ENCODE results near the gene CORO1C. TPM values are rescaled to one million over a fixed set of nuclear protein-coding genes. Genes with fewer than 3 reads are reported as not detected.
"Not testable (repeated sequence)": the region's sequence is repeated elsewhere in the genome, so short reads cannot be mapped to it uniquely, and the experiment has no call there.

CORO1C gene
- polyA plus RNA-seq, 4 donors, result 56.9 to 66.4 (median 59.4) TPM

DNA sequence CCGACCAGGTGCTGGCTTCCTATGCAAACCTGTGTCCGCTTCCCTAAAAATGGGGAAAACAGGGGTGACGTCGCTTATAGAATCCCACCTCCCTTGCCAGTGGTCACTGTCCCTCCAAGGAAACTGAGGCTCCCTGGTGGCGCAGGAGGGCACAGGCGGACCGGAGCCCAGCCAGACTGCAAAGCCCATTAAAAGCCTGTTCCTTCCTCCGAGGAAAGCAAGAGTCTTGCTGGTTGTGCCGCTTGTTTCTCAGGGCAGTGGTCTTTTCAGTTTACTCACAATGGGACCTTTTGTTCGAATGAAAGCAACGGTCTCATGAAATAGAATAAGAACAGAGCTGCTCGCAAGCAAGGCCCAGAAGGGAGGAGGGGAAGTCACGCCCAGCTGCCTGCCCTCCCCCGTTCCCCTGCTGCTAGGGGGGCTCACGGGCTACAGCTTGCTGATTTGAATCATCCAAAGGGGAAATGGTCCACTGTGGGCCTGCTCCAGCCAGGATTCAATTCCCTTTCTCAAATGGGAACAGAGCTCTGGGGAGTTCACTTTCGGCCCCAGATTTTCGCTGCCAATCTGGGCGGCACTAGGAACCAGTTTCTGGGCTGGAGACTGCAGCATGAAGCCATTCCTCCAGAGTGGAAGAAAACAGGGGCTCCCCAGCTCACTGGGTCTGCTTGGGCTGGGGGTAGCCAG lies 93.0 kb downstream of the CORO1C start:
- DNase-seq (ENCODE audit: low read depth in 4 of 4, low spot score in 3 of 4), result peak in 3 of 4 donors; percentile 28 to 39 (median 37)

DNA sequence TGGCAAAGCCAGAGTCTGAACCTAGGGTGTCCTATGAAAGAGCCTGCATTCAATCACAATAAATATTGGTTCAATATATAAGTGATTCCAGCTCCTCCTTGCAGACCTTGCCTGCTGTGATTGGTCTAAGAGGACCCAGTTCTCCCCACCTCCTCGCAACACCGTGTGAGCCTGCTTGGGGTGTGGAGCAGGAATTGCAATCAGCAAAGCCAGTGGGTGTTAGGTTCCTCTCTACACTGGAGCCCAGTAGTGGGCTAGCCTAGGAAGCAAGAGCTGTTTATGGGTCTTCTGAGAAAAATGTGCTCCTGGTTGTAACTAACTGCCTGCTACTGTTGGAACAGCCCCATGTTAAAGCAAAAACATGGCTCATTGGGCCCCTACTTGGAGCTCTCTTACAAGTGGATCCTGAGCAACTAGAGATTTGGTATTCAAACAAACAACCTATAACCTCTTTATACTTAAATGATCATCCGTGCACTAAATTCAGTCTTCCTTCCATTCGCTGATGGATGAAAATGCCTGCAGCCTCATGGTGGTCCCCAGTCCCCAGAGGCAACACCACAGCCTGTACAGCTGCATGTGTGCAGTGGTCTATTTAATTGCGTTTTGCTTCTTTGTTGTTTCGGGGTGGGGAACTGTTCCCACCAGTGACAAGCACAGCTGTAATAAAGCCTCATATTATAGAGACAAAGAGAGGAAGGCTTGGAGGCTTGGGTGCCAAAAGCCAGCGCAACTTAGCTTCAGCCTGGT lies 93.9 kb downstream of the CORO1C start:
- no peak for DNase-seq (ENCODE audit: low read depth in 4 of 4, low spot score in 3 of 4)

DNA sequence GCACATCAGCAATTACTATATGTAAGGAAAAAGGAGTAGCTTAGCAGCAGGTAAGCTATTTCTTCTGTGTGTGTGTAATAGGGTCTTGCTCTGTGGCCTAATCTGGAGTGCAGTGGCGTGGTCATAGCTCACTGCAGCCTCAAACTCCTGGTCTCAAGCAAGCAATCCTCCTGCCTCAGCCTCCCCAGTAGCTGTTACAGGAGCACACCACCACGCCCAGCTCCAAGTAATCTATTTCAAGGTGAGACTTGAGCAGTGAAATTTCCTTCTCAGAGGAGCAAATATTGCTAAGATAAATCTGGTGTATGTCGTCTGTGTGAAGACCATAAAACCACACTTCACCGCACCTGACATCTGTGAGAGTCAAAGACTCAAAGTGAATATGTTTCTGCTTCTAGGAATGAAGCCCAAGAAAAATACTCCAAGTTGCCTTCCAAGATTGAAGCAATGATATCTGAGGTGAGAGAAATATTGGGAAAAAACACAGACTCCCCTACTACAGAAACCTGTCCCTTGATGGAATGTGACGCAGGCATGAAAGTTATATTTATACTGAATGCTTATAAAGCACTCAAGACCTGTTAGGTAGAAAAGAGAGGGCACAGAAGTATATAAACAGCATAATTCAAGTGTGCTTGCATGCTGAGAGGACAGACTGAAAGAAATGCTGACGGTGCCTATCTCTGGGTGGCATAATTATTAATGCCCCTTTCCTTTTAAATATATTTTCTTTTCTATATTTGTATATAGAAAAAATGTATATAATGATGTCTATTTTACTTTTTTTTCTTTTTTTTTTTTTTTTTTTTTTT lies 95.1 kb downstream of the CORO1C start:
- DNase-seq (ENCODE audit: low read depth in 4 of 4, low spot score in 3 of 4), result no peak

DNA sequence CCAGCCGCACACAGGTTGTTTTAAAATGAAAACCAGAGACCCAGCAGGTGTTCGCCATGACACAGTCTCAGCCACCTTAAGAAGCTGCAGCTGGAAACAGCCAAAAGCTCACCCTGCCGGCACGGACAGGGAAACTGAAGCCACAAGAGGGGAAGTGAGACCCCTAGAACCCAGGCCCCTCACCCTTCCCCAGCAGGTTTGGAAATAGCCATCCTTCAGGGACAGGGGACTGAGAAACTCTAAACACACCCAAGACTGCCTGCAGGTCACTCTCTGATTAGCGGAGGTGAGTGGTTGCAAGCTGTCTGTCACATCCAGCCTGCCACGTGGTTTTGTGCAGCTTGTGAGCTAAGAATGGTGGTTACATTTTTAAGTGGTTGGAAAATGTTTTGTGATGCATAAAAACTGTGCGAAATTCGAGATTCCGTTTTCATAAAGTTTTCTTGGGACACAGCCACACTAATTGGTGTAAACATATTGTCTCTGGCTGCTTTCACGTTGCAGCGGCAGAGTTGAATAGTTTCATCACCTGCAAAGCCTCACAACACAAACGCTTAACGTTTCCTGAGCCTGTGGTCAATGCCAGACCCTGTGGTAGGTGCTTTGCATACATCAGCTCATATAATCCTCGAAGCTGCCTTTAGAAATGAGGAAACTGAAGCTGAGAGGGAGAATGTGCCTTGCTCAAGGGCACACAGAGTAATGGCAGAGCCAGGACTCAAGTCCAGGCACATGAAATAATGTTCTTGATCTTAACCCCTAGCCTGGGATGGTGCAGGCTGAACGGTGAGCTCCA lies 95.9 kb downstream of the CORO1C start:
- DNase-seq (ENCODE audit: low read depth in 4 of 4, low spot score in 3 of 4), result no peak

DNA sequence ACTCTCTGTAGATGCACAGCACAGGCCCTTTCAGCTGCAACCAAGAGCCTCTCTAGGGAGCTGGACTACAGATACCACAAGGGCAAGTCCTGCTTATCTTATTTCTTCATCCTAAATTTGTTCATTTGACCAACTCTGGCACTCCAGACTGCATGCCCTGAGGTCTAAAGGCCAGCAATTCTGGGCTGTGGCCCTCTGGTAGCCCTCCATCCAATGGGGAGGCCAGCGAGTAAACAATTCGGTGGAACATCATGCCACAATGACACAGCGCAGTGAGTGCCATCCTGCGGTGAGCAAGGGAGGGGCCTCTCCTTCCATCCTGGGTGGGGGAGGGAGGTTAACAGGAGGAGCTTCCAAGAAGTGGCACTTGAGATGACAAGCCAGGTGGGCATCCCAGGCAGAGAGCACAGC lies 97.0 kb downstream of the CORO1C start:
- DNase-seq (ENCODE audit: low read depth in 4 of 4, low spot score in 3 of 4), result no peak

DNA sequence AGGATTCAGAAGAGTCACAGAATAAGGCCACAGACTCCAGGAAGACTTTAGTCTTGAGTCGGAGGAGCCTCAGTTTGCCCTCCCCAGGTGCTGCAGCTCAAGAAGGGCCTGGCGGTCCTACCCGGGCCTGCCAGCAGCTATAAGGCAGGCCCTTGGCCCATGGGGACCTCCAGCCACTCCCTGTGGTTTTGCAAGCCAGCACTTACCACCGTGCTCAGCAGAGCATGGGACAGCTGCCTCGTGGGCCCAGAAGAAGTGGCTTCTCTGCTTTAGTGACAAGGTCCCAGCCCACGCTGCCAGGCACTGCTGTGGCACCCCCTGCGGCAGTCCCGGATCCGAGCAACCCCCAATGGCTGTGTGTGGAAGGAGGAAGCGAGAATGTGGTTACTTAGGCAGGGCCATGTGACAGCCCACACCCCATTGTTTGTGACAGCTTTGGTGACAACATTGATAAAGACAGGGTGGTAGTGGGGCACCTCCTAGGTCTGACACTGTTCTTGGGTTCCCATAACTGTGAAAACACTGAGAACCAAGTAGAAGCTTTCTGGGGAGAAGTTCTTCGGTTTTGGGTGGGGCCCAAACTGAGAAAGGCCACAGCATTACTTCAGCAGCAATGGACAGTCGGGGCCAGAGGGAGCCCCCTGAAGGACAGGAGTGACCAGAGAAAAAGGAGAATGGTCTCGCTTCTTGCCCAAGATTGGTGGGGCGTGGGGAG lies 97.6 kb downstream of the CORO1C start, which contains the start of gene SELPLG:
SELPLG (minus strand) TSS at position 361 of the 715 bp plus-strand sequence. CDS start 9,587 bp downstream, outside the sequence.
- DNase-seq (ENCODE audit: low read depth in 4 of 4, low spot score in 3 of 4), result no peak

DNA sequence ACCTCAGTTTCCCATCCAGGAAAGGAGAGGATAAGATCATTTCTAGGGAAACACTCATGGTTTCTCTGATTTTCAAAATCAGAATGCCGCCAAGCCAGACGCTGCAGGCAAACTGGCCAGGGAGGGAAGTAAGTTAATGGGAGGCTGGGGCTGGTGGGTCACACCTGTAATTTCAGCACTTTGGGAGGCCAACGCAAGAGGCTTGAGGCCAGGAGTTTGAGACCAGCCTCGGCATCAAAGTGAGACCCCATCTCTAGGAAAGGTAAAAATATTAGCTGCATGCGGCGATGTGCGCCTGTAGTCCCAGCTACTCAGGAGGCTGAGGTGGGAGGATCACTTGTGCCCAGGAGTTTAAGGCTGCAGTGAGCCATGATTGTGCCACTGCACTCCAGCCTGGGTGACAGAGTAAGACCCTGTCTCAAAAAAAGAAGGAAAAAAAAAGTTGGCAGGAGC lies 98.2 kb downstream of the CORO1C start:
- no peak for DNase-seq (ENCODE audit: low read depth in 4 of 4, low spot score in 3 of 4)

DNA sequence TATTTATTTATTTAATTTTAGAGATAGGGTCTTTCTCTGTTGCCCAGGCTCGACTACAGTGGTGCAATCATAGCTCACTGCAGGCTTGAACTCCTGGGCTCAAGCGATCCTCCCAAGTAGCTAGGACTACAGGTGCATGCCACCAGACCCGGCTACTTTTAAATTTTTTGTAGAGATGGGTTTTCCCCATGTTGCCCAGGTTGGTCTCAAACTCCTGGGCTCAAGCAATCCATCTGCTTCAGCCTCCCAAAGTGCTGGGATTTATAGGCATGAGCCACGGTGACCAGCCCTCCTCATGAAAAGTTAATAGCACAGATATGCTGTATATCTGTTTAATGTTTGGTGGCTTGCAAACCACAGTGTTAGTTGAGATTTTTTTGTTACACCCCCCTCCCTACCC lies 100.1 kb downstream of the CORO1C start:
- not testable (repeated sequence) for DNase-seq (ENCODE audit: low read depth in 4 of 4, low spot score in 3 of 4)

DNA sequence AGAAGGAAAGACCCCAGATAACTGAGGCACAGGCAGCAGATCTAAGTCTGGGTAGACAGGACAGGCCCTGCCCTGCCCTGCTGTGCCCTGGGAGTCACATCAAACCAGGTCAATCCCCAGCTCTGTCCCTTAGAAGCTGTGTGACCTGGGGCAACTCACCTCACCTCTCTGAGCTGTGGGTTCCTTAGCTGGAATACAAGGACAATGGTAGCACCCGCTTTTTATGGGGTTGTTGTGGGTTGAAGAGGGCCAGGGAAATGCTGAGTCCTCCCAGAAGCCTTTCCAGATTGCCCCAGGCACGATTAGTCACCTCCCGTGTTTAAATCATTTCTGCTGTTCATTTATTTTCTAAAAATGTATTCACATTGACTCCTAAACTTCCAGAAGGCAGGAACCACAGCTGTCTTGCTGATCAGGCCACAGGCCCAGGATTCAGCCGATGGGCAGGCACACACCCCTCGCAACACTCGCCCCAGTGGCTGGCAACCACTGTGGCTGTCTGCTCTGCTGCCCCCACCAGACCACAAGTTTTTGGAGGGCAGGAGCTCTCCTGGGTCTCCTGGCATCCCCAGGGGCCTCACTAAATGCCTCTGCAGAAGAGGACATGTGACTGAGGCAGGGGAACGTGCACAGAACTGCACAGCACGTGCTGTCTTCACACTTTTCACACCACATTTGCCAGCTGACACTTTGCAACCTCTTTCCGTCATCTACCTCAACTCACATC lies 100.7 kb downstream of the CORO1C start:
- no peak for DNase-seq (ENCODE audit: low read depth in 4 of 4, low spot score in 3 of 4)

DNA sequence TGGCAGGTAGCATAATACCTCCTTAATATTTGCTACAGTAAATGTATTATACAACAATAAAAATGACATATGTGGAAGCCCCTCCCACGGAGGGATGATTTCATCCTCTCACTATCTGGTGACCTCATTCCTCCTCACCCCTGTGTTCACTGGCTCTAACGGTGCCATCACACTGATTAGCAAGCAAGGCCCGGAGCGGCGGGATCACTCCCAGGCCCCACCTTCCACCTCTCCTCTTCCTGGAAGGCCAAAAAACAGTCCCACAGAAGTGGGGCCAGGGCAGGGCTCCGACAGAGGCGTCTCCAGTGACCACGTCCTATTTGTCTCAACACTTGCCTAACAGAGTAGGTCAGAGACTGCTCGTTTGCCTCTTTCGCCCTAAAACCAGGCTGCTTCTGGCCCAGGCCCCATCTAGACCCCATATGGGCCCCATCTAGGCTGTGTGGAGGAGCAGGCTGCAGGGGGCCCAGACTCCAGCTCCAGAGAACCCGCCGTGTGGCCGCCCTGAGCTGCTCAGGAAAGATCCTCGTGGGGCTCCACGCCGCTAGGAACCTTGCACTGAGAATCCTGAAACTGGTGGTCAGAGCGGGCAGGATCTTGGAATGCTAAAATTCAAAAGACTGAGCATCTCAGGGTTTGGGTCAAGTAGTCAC lies 101.4 kb downstream of the CORO1C start:
- no peak for DNase-seq (ENCODE audit: low read depth in 4 of 4, low spot score in 3 of 4)

DNA sequence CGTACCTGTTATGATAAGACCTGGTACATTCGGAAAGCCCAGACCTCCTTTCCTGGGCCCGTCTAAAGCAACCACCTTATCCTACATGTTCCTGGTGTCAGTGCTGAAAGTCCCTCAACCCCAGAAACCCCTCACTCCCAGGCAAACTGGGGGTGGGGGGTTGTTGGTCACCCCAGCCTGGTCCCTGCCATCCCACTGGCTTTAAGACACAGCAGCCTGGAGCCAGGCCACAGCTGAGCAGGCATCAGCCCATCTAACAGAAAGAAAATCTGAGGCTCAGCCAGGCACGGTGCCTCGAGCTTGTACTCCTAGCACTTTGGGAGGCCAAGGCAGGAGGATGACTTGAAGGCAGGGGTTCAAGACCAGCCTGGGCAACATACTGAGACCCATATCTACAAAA lies 102.2 kb downstream of the CORO1C start:
- no peak for DNase-seq (ENCODE audit: low read depth in 4 of 4, low spot score in 3 of 4)

DNA sequence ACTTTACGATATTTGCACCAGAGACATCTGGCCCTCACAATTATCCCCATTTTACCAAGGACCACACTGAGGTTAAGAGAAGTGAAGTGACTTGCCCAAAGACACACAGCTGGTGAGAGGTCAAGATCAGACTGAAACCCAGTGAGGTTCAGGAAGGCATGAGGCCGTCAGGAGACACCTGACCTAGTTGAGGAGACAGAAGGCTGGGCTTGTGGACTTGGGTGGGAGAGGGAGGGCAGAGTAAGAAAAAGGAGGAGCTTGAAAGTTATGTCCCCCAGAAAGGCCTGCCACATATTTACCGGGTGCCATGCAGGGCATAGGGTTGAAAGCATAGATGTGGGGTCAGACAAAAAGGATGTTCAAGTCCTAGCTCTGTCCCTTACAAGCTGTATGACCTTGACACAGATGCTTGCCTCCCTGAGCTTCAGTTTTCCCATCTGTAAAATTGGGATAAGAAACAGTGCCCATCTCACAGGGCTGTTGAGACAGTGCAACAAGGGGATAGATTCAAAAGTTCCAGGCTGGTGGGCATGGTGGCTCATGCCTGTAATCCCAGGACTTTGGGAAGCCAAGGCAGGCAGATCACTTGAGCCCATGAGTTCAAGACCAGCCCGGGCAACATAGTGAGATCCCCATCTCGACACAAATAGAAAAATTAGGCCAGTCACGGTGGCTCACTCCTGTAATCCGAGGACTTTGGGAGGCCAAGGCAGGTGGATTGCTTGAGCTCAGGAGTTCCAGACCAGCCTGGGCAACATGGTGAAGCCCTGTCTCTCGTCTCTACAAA lies 104.0 kb downstream of the CORO1C start:
- no peak for DNase-seq (ENCODE audit: low read depth in 4 of 4, low spot score in 3 of 4)

DNA sequence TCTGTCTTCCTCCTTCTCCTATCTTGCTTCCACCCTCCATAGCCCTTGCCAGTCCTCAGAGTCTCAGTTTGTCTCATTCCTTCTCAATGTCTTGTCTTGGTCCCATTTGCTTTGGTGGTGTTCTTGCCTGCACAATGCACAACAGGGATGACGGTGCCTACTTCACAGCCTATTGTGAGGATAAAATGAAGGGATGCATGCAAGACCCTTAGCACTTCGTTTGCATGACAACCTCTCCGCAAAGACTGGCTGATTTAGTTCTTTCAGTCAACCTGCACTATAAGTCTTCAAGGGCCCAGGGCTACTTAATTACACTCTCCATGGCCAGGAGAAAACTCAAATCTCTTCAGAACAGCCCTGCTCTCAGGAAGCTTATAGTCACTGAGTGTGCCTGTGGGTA lies 106.1 kb downstream of the CORO1C start:
- DNase-seq (ENCODE audit: low read depth in 4 of 4, low spot score in 3 of 4), result no peak

DNA sequence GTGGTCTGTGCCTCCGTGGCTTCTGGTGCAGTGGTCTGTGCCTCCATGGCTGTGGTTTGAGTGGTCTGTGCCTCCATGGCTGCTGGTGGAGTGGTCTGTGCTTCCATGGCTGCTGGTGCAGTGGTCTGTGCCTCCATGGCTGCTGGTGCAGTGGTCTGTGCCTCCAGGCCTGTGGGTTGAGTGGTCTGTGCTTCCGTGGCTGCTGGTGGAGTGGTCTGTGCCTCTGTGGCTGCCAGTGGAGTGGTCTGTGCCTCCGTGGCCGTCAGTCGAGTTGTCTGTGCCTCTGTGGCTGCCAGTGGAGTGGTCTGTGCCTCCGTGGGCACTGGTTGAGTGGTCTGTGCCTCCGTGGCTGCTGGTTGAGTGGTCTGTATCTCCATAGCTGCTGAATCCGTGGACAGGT lies 107.7 kb downstream of the CORO1C start:
- DNase-seq (ENCODE audit: low read depth in 4 of 4, low spot score in 3 of 4), result no peak

DNA sequence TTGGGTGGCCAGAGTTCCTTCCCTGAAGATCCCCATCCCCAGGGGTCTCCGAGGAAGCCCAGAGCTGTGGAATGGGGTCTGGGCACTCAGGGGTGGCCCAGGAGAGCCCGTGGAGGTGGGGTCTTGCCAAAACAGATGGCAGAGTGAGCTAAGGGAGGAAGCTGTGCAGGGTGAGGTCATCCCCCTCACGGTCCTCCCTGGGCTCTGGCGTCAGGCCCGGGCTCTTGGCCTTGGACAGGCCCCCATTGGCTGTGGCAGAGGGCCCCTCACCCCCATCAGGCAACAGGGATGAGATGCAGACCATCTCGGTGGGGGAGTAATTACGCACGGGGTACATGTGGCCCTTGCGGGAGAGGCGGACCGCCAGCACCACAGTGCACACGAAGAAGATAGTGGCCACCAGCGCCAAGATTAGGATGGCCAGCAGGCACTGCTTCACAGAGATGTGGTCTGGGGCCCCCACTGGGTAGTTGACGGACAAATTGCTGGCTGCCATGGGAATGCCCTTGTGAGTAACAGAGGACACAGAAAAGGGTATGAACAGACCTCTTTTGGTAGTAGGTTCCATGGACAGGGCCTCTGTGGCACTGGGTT lies 108.3 kb downstream of the CORO1C start:
- no peak for DNase-seq (ENCODE audit: low read depth in 4 of 4, low spot score in 3 of 4)

DNA sequence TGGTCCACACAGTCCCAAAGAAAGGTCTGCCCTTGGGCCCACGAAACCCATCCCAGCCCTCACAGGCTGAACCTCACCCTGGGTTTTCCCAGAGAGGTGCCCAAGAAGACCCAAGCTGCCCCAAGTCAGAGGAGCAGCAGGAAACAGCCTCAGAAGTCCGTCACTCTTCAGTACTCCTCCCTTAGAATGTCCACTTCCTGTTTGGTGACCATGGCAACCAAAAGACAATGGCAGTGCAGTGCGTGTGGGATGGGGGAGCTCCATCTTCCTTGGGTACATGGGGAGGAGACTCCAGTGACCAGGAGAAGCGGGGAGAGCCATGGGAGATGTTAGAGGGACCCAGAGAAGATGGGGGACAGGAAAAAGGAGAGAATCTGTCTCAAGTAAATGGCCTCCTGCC lies 108.9 kb downstream of the CORO1C start:
- DNase-seq (ENCODE audit: low read depth in 4 of 4, low spot score in 3 of 4), result no peak

DNA sequence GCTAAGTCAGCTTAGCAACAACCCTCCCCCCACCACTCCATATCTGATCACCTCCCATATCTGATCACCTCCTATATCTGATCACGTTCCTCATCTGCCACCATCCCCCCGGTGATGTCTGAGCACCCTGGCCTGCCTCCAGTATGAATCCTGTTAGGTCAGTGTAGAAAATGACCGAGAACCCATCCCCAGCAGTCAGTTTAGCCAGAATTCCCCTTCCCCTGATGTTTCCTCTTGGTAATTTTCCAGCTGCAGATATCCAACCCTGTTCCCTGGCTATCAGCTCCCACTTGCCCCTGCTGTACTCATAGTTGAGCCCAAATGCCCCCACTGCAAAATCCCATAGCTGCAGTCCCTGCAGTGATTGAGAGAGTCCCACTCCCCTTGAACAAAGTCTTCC lies 110.2 kb downstream of the CORO1C start:
- no peak for DNase-seq (ENCODE audit: low read depth in 4 of 4, low spot score in 3 of 4)
